ENCODE data around the gene GPR42.
"Not testable (repeated sequence)": the region's sequence is repeated elsewhere in the genome, so short reads cannot be mapped to it uniquely, and the experiment has no call there.

Gene GPR42

DNA sequence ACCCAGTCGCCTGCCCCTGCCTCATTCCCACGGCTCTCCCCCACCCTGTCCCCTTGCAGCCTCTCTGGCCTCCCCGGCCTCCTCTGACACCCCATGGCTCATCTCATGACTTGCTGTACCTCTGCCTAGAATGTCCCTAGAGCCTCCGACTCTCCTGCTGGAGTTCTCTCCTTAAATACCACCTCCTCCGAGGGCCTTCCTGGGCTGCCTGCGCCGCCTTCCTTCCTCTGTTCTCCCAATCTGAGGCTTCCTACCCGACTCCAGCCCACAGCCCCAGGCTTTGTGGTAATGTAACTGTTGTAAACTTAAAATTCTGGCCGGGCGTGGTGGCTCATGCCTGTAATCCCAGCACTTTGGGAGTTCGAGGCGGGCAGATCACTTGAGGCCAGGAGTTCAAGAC lies 27.7 kb downstream of the GPR42 start:
- TF ChIP-seq, protein P1, sequence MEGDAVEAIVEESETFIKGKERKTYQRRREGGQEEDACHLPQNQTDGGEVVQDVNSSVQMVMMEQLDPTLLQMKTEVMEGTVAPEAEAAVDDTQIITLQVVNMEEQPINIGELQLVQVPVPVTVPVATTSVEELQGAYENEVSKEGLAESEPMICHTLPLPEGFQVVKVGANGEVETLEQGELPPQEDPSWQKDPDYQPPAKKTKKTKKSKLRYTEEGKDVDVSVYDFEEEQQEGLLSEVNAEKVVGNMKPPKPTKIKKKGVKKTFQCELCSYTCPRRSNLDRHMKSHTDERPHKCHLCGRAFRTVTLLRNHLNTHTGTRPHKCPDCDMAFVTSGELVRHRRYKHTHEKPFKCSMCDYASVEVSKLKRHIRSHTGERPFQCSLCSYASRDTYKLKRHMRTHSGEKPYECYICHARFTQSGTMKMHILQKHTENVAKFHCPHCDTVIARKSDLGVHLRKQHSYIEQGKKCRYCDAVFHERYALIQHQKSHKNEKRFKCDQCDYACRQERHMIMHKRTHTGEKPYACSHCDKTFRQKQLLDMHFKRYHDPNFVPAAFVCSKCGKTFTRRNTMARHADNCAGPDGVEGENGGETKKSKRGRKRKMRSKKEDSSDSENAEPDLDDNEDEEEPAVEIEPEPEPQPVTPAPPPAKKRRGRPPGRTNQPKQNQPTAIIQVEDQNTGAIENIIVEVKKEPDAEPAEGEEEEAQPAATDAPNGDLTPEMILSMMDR (IDR thresholded peaks at IDR 0.05; ENCODE audit: insufficient read depth, missing control alignments): no peak
- FAIRE-seq (no peak), DNase-seq (ENCODE audit: insufficient read length, low spot score) (no peak)

DNA sequence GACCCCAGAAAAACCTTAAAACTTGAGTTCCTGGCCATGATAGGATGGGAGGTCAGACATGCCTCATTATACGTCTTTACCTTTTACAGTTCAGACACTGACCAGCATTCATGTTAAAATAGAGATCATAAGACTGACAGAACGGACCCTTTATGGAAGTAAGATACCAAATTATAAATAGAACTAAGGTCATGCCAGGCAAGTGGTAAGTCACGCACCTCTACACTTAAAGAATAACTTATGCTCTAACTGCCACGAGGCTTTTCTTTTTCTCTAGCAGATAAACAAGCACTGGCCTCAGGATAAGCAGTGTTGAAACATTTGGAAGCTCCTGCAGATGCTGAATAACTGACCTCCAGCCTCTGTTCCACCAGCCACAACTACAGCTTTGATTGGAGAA lies 28.4 kb downstream of the GPR42 start:
- FAIRE-seq (no peak), DNase-seq (ENCODE audit: insufficient read length, low spot score) (no peak)
- TF ChIP-seq, protein P1 (IDR thresholded peaks at IDR 0.05; ENCODE audit: insufficient read depth, missing control alignments): no peak

DNA sequence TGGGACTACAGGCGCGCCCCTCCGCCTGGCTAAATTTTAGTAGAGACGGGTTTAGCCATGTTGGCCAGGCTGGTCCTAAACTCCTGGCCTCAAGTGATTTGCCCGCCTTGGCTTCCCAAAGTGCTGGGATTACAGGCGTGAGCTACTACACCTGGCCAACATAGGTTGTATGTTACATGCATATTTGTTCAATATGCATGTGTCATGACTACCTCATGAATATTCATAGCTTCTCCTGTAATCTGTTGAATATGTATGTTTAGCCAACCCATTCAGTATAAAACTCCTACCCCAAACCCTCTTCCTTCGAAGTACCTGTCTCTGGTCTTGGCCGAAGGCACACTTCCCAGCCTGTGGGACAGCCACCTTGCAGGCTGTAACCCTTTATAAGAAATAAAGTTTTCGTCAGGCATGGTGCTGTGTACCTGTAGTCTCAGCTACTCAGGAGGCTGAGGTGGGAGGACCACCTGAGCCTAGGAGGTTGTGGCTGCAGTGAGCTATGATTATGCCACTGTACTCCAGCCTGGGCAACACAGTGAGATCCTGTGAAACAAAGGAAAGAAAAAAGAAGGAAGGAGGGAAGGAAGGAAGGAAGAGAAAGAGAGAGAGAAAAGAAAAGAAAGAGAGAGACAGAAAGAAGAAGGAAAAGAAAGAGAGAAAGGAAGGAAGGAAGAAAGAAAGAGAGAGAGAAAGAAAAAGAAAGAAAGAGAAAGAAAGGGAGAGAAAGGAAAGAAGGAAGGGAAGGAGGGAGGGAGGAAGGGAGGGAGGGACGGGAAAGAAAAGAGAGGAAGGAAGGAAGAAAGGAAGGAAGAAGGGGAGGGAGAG lies 29.3 kb downstream of the GPR42 start:
- DNase-seq (ENCODE audit: insufficient read length, low spot score) (no peak), FAIRE-seq (no peak)
- TF ChIP-seq, protein P1 (IDR thresholded peaks at IDR 0.05; ENCODE audit: insufficient read depth, missing control alignments): no peak

DNA sequence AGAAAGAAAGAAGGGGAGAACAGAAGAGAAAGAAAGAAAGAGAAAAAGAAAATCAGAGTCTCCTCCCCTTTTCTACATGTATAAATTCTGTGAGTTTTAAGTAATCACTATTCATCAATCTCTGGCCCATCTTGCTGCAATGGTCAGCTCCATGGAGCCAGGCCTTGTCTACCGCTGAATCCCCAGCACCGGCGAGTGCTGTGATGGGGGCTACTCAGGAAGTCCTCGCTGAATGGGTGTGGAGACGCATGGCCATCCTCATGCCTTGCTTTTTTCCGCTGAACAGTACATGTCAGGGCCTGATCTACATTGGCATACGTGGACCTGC lies 29.9 kb downstream of the GPR42 start:
- TF ChIP-seq, protein P1 (IDR thresholded peaks at IDR 0.05; ENCODE audit: insufficient read depth, missing control alignments): no peak
- FAIRE-seq: no peak
- no peak for DNase-seq (ENCODE audit: insufficient read length, low spot score)

DNA sequence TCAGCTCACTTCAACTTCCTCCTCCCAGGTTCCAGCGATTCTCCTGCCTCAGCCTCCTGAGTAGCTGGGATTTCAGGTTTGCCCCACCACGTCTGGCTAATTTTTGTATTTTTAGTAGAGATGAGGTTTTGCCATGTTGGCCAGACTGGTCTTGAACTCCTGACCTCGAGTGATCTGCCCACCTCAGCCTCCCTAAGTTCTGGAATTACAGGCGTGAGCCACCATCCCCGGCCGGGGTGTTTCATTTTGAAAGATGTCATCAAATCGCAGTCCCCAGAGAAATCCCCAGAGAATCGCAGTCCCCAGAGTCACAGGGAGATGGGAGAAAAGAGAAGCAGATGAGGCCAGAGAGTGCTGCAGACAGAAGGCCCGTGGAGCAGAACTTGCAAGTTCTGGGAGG lies 30.5 kb downstream of the GPR42 start:
- DNase-seq (ENCODE audit: insufficient read length, low spot score); FAIRE-seq: not testable (repeated sequence)

DNA sequence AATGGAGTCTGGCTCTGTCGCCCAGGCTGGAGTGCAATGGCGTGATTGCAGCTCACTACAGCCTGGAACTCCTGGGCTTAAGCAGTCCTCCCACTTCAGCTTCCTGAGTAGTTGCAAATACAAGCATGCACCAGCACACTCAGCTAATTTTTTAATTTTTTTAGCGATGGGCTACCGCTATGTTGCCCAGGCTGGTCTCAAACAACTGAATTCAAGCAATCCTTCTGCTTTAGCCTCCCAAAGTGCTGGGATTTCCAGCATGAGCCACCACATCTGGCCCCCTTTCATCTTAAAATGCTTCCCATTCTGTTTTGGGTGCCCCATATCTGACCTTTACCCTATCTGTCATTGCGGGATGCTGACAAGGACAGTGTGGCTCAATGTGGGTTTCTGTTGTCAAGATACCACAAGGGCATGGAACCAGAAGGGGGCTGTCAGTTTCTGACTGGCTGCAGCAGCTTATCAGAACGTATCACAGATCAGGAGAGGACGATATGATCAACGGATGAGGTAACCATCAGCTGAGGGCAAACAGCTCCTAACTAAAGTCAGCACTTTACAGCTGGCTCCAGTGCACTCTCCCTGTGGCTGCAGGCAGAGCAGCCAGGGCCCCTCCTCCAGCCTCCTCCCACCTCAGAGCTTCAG lies 32.4 kb downstream of the GPR42 start:
- FAIRE-seq: no peak
- no peak for DNase-seq (ENCODE audit: insufficient read length, low spot score)
- TF ChIP-seq, protein P1 (IDR thresholded peaks at IDR 0.05; ENCODE audit: insufficient read depth, missing control alignments): no peak

DNA sequence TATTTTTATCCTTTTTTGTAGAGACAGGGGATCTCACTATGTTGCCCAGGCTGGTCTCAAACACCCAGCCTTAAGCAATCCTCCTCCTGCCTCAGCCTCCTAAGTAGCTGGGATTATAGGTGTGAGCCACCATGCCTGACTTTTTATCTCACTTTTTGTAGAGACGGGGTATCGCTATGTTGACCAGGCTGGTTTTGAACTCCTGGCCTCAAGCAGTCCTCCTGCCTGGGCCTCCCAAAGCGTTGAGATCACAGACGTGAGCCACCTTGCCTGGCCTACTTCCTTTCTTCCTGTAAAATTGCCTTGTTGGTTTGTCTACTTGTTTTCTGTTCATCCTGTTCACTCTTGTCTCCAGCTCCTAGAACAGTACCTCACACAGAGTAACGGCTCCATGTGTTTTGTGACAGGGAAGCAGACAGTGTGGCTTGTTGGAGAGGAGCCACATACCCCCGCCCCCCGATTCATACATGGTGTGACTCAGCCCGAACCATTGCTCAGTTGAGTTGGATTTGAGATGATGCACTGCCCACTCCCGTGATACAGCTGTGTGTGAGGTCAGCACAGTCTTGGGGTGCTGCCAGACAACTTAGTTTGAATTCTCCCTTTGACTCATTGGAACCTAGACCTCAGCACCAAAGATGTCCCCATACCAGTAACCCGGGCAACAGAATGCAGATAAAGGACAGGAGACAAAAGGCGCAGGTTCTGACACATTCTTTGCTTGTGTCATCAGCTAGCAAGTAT lies 34.2 kb downstream of the GPR42 start:
- no peak for FAIRE-seq
- TF ChIP-seq, protein P1 (IDR thresholded peaks at IDR 0.05; ENCODE audit: insufficient read depth, missing control alignments): no peak
- DNase-seq (ENCODE audit: insufficient read length, low spot score): no peak
